Measurements from ENCODE around the gene LPP. TPM values are rescaled to one million over a fixed set of nuclear protein-coding genes. Genes with fewer than 3 reads are reported as not detected.

Gene LPP
- total RNA-seq, 1 donor: 77.4 TPM

- H3K4me2 ChIP-seq (ENCODE audit: insufficient read depth, low read length): no peak overlapping the region
- DNase-seq (ENCODE audit: insufficient read length, low spot score, missing footprints): no peak
- no peaks in the 10 kb centered on the region for H3K9me3 ChIP-seq (ENCODE audit: low read depth, low read length)
- H3K27me3 ChIP-seq (ENCODE audit: insufficient read depth, low read length): no peaks in the 10 kb centered on the region
- TF ChIP-seq CTCF (IDR thresholded peaks at IDR 0.05; ENCODE audit: extremely low read depth, low read depth, low read length): no peak
- no peak overlapping the region for H2AFZ ChIP-seq (ENCODE audit: low read length)
- H3K79me2 ChIP-seq (ENCODE audit: insufficient read depth, low read length): peaks cover 33% of the 10 kb centered on the region
- H3K27ac ChIP-seq (ENCODE audit: low read depth, low read length): no peak overlapping the region
- no peaks in the 10 kb centered on the region for H3K36me3 ChIP-seq (ENCODE audit: insufficient read depth, low read length)
- H3K4me3 ChIP-seq (ENCODE audit: insufficient read depth, low read length): no peak overlapping the region
- peaks cover 4% of the 10 kb centered on the region for H4K20me1 ChIP-seq (ENCODE audit: insufficient read depth, low read length)
- H3K4me1 ChIP-seq (ENCODE audit: insufficient read depth, low read length): peaks cover 18% of the 10 kb centered on the region
Observed at GRCh38 chr3:188465311-188465710, 311.4 kb downstream of the LPP start.

GRCh38 chr3:188468196-188468595 lies 314.2 kb downstream of the LPP start:
- no peak for TF ChIP-seq CTCF (IDR thresholded peaks at IDR 0.05; ENCODE audit: extremely low read depth, low read depth, low read length)
- Histone ChIP-seq H3K4me1 (ENCODE audit: insufficient read depth, low read length) (peaks cover 34% of the 10 kb centered on the region), H3K4me2 (ENCODE audit: insufficient read depth, low read length) (peak overlapping the region; percentile 28), H3K9me3 (ENCODE audit: low read depth, low read length) (no peaks in the 10 kb centered on the region), H3K27ac (ENCODE audit: low read depth, low read length) (peak overlapping the region; percentile 63), H3K36me3 (ENCODE audit: insufficient read depth, low read length) (no peaks in the 10 kb centered on the region), H3K79me2 (ENCODE audit: insufficient read depth, low read length) (peaks cover 41% of the 10 kb centered on the region), H3K4me3 (ENCODE audit: insufficient read depth, low read length) (peak overlapping the region; percentile 5), H3K27me3 (ENCODE audit: insufficient read depth, low read length) (no peaks in the 10 kb centered on the region), H4K20me1 (ENCODE audit: insufficient read depth, low read length) (peaks cover 4% of the 10 kb centered on the region), H2AFZ (ENCODE audit: low read length) (no peak overlapping the region)
- no peak for DNase-seq (ENCODE audit: insufficient read length, low spot score, missing footprints)

- H2AFZ ChIP-seq (ENCODE audit: low read length): no peak overlapping the region
- peak overlapping the region; percentile 28 for H3K4me2 ChIP-seq (ENCODE audit: insufficient read depth, low read length)
- no peak for TF ChIP-seq CTCF (IDR thresholded peaks at IDR 0.05; ENCODE audit: extremely low read depth, low read depth, low read length)
- H4K20me1 ChIP-seq (ENCODE audit: insufficient read depth, low read length): peaks cover under 1% of the 10 kb centered on the region
- peak overlapping the region; percentile 63 for H3K27ac ChIP-seq (ENCODE audit: low read depth, low read length)
- peaks cover 34% of the 10 kb centered on the region for H3K4me1 ChIP-seq (ENCODE audit: insufficient read depth, low read length)
- H3K27me3 ChIP-seq (ENCODE audit: insufficient read depth, low read length): no peaks in the 10 kb centered on the region
- no peaks in the 10 kb centered on the region for H3K36me3 ChIP-seq (ENCODE audit: insufficient read depth, low read length)
- peaks cover 46% of the 10 kb centered on the region for H3K79me2 ChIP-seq (ENCODE audit: insufficient read depth, low read length)
- no peaks in the 10 kb centered on the region for H3K9me3 ChIP-seq (ENCODE audit: low read depth, low read length)
- DNase-seq (ENCODE audit: insufficient read length, low spot score, missing footprints): no peak
- peak overlapping the region; percentile 5 for H3K4me3 ChIP-seq (ENCODE audit: insufficient read depth, low read length)
Observed at GRCh38 chr3:188468662-188469061, 314.7 kb downstream of the LPP start.

- no peaks in the 10 kb centered on the region for H3K9me3 ChIP-seq (ENCODE audit: low read depth, low read length)
- H3K27me3 ChIP-seq (ENCODE audit: insufficient read depth, low read length): no peaks in the 10 kb centered on the region
- peaks cover 34% of the 10 kb centered on the region for H3K4me1 ChIP-seq (ENCODE audit: insufficient read depth, low read length)
- peak overlapping the region; percentile 42 for H3K4me2 ChIP-seq (ENCODE audit: insufficient read depth, low read length)
- H3K27ac ChIP-seq (ENCODE audit: low read depth, low read length): peak overlapping the region; percentile 63
- no peak for TF ChIP-seq CTCF (IDR thresholded peaks at IDR 0.05; ENCODE audit: extremely low read depth, low read depth, low read length)
- H4K20me1 ChIP-seq (ENCODE audit: insufficient read depth, low read length): no peaks in the 10 kb centered on the region
- H2AFZ ChIP-seq (ENCODE audit: low read length): no peak overlapping the region
- H3K4me3 ChIP-seq (ENCODE audit: insufficient read depth, low read length): no peak overlapping the region
- peaks cover 52% of the 10 kb centered on the region for H3K79me2 ChIP-seq (ENCODE audit: insufficient read depth, low read length)
- DNase-seq (ENCODE audit: insufficient read length, low spot score, missing footprints): no peak
- H3K36me3 ChIP-seq (ENCODE audit: insufficient read depth, low read length): no peaks in the 10 kb centered on the region
Observed at GRCh38 chr3:188469228-188469885, 315.4 kb downstream of the LPP start.
